ENCODE measurements around the gene UVRAG.
"Not testable (repeated sequence)": the region's sequence is repeated elsewhere in the genome, so short reads cannot be mapped to it uniquely, and the experiment has no call there.

Gene UVRAG

GRCh38 chr11:75925785-75926164 is 110.8 kb downstream of the UVRAG start:
- no peak for DNase-seq

DNA sequence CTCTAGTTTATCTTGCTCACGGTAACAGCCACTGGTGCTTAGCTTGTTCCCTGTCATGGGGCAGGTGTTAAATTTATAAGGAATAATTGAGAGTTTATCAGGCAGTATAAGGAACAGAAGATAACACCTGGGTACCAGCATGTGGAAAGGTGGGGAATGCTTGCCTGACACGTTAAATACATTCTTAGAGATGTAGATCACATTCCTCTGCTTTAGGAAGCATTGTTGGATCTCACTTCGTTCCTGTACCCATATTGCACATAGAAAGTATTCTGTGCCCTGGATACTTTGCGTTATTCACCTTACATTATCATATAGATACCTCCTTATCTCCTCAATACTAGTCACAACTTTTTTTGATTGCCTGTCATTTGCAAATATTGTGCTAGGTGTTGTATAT is 114.7 kb downstream of the UVRAG start:
- no peak for DNase-seq

GRCh38 chr11:75930534-75930933 is 115.5 kb downstream of the UVRAG start:
- no peak for DNase-seq

- DNase-seq: no peak
Measured at GRCh38 chr11:75931124-75931523, 116.1 kb downstream of the UVRAG start.

GRCh38 chr11:75933736-75934135 is 118.7 kb downstream of the UVRAG start:
- not testable (repeated sequence) for DNase-seq

- no peak for DNase-seq
Measured at GRCh38 chr11:75934851-75935250, 119.8 kb downstream of the UVRAG start.

- no peak for DNase-seq
Measured at GRCh38 chr11:75938543-75938942, 123.5 kb downstream of the UVRAG start.

DNA sequence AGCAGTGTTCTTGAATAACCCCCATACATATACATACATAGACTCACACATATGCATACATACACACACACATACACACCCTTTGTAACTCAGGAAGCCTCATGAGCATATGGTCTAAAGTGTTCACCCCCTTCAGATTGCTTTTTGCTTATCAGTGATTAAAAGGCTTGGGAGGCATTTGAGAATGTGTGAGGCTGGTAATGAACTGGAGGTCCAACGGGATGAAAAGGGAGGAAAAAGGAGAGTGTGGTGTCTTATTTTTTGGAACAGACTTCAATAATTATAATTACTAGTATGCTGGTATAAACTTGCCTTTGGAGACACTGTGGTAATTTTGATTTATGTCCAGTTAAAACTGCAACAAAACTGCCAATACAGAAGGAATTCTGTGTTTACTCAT is 124.5 kb downstream of the UVRAG start:
- no peak for DNase-seq

GRCh38 chr11:75939992-75940391 is 125.0 kb downstream of the UVRAG start:
- no peak for DNase-seq

DNA sequence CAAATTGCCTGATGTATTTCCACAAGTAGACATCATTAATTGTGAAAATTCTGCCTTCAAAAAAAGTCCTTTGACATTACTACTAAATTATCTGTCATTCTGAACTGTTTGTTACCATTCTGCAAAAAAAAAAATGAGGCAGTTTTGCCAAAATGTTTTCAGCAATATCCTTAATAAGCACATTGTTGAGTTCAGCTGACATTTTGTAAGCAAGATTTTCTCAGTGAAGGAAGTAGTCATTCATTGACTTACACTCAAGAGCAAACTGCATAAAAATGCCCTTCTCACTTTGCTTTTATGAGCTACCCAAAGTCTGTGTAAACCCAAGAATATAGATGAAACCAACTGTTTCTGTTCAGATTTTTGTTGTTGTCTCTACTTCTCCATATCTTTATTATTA is 125.9 kb downstream of the UVRAG start:
- no peak for DNase-seq

GRCh38 chr11:75944515-75944914 is 129.5 kb downstream of the UVRAG start:
- no peak for DNase-seq

GRCh38 chr11:75945446-75945845 is 130.4 kb downstream of the UVRAG start:
- no peak for DNase-seq

GRCh38 chr11:75945947-75946346 is 130.9 kb downstream of the UVRAG start:
- DNase-seq: no peak

- peak; percentile 23 for DNase-seq
Measured at GRCh38 chr11:75946531-75947530, 131.8 kb downstream of the UVRAG start.

DNA sequence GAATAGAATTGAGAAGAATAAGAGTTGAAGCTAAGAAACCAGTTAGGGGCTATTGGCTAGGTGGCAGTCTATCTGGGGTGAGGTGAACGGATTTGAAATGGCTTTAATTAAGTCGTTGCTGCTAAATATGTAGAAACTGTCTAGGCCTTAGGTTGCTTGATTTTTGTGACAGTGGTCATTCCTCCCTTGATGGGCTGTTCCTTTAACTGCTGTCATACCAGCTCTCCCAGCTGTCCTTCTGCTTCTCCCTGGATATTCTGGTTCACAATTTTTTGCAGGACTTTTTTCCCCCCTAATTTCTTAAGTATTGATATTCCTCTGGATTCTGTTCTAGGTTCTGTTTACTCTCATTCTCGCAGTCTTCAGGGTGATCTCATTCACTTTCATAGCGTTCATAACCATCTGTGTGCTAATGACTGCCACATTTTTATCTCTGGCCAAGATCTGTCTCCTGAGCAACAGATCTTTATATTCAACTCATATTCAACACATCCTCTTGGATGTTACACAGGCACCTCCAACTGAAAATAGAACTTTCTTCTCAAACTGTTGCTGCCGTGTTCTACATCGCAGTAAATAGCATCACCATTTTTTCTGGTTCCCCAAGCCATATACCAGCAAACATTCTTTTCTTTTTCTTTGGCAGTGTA is 134.1 kb downstream of the UVRAG start:
- DNase-seq: no peak

- DNase-seq: no peak
Measured at GRCh38 chr11:75950141-75950540, 135.1 kb downstream of the UVRAG start.

GRCh38 chr11:75954039-75954438 is 139.0 kb downstream of the UVRAG start:
- no peak for DNase-seq

DNA sequence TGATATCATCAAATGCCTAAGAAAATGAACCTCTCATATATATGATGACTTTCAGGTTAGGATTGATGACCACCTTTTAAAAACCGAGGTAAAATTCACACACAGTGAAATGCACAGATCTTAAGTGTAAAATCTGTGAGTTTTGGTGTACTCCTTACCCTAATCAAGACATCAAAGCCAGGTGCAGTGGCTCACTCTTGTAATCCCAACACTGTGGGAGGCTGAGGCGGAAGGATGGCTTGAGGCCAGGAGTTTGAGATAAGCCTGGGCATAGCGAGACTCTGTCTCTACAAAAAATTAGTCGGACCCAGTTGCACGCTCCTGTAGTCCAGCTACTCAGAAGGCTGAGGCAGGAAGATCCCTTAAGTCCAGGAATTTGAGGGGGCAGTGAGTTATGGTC is 140.4 kb downstream of the UVRAG start:
- DNase-seq: no peak

DNA sequence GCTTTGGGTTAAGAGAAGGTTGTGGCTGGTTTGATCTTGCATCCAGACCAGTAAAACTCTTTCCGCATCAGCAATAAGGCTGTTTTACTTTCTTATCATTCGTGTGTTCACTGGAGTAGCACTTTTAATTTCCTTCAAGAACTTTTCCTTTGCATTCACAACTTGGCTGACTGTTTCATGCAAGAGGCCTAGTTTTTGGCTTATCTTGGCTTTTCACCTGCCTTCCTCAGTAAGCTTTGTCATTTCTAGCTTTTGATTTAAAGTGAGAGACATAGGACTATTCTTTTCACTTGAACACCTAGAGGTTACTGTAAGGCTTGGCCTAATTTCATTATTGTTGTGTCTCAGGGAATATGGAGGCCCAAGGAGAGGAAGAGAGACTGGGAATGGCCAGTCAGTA is 144.5 kb downstream of the UVRAG start:
- no peak for DNase-seq

DNA sequence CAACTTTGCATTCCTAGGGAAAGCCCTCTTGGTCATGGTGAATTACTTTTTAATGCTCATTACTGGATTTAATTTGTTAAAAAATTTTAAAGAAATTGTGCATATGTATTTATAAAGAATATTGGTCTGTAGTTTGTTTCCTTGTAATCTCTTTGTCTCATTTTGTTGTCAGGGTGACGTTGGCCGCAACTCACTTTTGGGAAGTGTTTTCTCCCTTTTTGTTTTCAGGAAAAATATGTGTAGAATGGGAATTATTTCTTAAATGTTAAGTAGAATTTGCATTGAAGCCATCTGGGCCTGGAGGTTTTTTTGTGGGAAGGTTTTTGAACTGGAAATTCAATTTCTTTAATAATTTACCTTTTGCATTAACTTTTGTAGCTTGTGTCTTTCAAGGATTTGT is 149.1 kb downstream of the UVRAG start:
- DNase-seq: no peak

DNA sequence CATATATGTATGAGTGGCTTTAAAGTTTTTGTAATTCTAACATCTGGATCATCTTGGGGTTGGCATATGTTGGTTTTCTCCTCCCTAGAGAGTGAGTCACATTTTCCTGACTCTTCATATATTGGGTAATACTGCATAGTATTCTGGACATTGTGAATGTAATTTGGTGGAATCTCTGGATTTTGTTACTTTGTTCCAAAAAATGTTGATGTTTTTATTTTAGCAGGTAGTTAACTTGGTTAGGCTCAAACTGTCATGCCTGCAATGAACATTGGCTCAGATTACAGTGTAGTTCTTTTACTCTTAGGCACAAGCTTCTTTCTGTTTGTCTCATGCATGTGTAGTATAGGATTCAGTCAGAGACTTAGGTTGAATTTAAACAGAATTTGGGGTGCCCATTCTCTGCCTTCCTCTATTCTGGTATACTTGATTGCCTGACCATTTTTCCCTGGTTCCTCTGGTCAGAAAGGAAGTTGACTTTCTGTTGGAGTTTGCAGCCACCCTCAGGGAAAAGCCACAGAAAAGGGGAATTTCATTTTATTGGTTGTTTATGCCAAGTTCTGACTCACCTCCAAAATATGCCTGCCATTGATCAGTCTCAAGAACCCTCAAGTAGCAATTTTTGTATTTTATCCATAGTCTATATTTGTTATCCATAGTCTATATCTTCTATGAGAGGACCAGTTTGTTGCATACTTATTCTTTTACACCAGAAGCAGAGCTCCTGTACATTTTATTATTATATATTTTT is 151.7 kb downstream of the UVRAG start:
- DNase-seq: no peak

DNA sequence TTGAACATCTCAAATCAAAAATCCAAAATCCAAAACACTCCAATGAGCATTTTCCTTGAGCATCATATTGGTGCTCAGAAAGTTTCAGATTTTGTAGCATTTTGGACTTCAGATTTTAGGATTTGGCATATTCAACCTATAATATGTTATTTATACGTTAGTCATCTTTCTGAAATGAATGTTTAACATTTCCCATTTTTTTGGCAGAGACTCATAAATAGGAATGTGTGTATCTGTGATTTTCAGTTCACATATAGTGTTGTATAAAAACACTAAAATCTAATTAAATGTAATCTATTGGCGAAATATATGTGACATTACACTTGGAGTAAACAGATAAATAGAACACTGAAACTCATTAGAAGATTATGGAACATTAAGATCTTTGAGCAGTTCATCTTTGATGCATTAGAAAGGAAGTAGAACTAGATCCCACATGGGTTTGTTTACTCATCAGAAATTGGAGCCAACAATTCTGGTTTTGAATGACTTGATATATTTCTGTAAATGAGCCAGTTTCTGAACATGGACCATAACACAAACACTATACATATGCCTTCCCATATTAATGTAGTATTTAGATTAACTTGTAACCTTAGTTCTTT is 153.1 kb downstream of the UVRAG start:
- DNase-seq: no peak
